ENCODE results near the gene CCT5.

Gene CCT5

GRCh38 chr5:10289353-10289752, 39.3 kb downstream of the CCT5 start:
- POLR2A ChIA-PET = no interaction called here
- no peak for DNase-seq (ENCODE audit: low read depth, low spot score)
- no peak overlapping the region for H3K4me3 ChIP-seq (ENCODE audit: low read depth, low read length)
- CTCF ChIA-PET = interaction anchor here (0.8 kb wide), 1 partner anchor 24 kb away, joined by 3 read pairs; no protein-coding TSS in a partner anchor
- TF ChIP-seq CTCF (IDR thresholded peaks at IDR 0.05; ENCODE audit: insufficient read depth, low read length, missing control alignments) = no peak

GRCh38 chr5:10289991-10290390, 39.9 kb downstream of the CCT5 start:
- TF ChIP-seq CTCF (IDR thresholded peaks at IDR 0.05; ENCODE audit: insufficient read depth, low read length, missing control alignments) = no peak
- no peak for DNase-seq (ENCODE audit: low read depth, low spot score)
- H3K4me3 ChIP-seq (ENCODE audit: low read depth, low read length) = no peak overlapping the region
- ChIA-PET POLR2A (no interaction called here), CTCF (interaction anchor here (1.1 kb wide), 1 partner anchor 12 kb away, joined by 3 read pairs; no protein-coding TSS in a partner anchor)

GRCh38 chr5:10290438-10290837, 40.4 kb downstream of the CCT5 start:
- POLR2A ChIA-PET = no interaction called here
- CTCF ChIA-PET = interaction anchor here (1.1 to 2.3 kb wide), 2 partner anchors 9 to 12 kb away, joined by 3 to 6 read pairs; no protein-coding TSS in a partner anchor
- no peak overlapping the region for H3K4me3 ChIP-seq (ENCODE audit: low read depth, low read length)
- TF ChIP-seq CTCF (IDR thresholded peaks at IDR 0.05; ENCODE audit: insufficient read depth, low read length, missing control alignments) = no peak
- DNase-seq (ENCODE audit: low read depth, low spot score) = no peak

GRCh38 chr5:10291692-10292339, 41.7 kb downstream of the CCT5 start:
- no peak for DNase-seq (ENCODE audit: low read depth, low spot score)
- no peak for TF ChIP-seq CTCF (IDR thresholded peaks at IDR 0.05; ENCODE audit: insufficient read depth, low read length, missing control alignments)
- H3K4me3 ChIP-seq (ENCODE audit: low read depth, low read length) = no peak overlapping the region
- ChIA-PET POLR2A (no interaction called here), CTCF (interaction anchor here (1.0 to 2.9 kb wide), 4 partner anchors 8 to 132 kb away, joined by 3 to 23 read pairs (median 5); no protein-coding TSS in a partner anchor)

DNA sequence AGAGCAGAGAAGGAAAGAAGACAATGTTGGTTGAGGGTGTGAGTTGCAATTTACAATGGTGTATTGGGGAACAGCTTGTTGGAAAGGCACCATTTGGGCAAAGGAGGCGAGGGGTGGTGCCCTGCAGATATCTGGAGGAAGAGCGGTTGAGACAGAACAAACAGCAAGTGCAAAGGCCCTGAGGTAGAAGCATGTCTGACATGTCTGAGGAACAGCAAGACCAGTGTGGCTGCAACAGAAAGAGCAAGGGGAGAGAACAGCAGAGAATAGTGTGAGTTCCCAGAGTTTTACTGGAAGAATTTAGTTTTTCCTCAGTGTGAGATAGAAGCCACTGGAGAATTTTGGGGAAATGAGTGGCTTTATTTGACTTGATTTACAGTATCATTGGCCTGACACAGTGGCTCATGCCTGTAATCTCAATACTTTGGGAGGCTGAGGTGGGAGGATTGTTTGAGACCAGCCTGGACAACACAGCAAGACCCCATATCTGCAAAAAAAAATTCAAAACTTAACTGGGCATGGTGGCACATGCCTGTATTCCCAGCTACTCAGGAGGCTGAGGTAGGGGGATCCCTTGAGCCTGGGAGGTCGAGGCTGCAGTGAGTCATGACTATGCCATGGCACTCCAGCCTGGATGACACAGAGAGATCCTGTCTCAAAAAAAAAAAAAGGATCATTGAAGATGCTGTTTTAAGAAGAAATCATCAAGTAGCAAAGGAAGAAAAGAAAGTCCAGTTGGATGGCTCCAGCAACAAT, 44.0 kb downstream of the CCT5 start:
- POLR2A ChIA-PET = interaction anchor here (0.6 kb wide), 1 partner anchor 166 kb away, joined by 3 read pairs; no protein-coding TSS in a partner anchor
- no peak for DNase-seq (ENCODE audit: low read depth, low spot score)

More for the DNA sequence above, 44.0 kb downstream of the CCT5 start:
- no peak overlapping the region for H3K4me3 ChIP-seq (ENCODE audit: low read depth, low read length)
- TF ChIP-seq CTCF (IDR thresholded peaks at IDR 0.05; ENCODE audit: insufficient read depth, low read length, missing control alignments) = no peak
- CTCF ChIA-PET = interaction anchor here (1.0 to 2.9 kb wide), 3 partner anchors 10 to 32 kb away, joined by 3 to 23 read pairs (median 20); no protein-coding TSS in a partner anchor
